Endothelial cell of umbilical vein (primary cell): ENCODE data around the gene ZFP57. TPM values are rescaled to one million over a fixed set of nuclear protein-coding genes. Genes with fewer than 3 reads are reported as not detected.

Experiments
- BruUV-seq: library from RNA; stranded (reverse); fragments of 400-500 nt; replicated peaks from 2 replicates; lab custom pipeline; 2021; lab: Mats Ljungman, UMichigan
- CTCF ChIA-PET: fragments of 300-600, 350-600 bp; sonication (Branson Sonifier 250); formaldehyde crosslinking; loops from one replicate; lab custom pipeline; 2021; ENCODE audit warnings: antibody characterized with exemption, inconsistent platforms; lab: Charles Lee
- POLR2A ChIA-PET: fragments of 300-600, 350-600 bp; sonication (Branson Sonifier 250); formaldehyde crosslinking; loops from one replicate; lab custom pipeline; 2021; ENCODE audit warnings: antibody characterized with exemption, inconsistent platforms; lab: Charles Lee
- DNase-seq: peaks from one replicate; pipeline ENCODE4 v3.0.0-alpha.2; 2011; ENCODE audit warnings: low read depth, low spot score
- FAIRE-seq: peaks from 2 replicates; lab custom pipeline; 2011; peaks lifted over from hg19 to GRCh38; lab: Jason Lieb, UNC
- H2AFZ ChIP-seq: 2 replicates; pipeline ENCODE4 v1.6.0; 2012; ENCODE audit warnings: low read depth, low read length, control low read depth, inconsistent platforms
- H3K27ac ChIP-seq: 2 replicates; pipeline ENCODE4 v1.5.1; 2011; ENCODE audit warnings: low read depth, mild to moderate bottlenecking, control low read depth, low read length, moderate library complexity; ENCODE audit not compliant: insufficient read depth
- H3K27me3 ChIP-seq, 2 experiments: 2 replicates each; pipeline versions ENCODE4 v1.6.0 to v1.6.1; 2011; ENCODE audit warnings: low read length in 2 of 2, mixed read lengths in 1 of 2; ENCODE audit not compliant: control insufficient read depth in 2 of 2, insufficient read depth in 2 of 2
- H3K36me3 ChIP-seq, 2 experiments: 2 replicates in 1 of 2; 3 replicates in 1 of 2; pipeline ENCODE4 v1.5.1; 2011; ENCODE audit warnings: low read length in 2 of 2, mild to moderate bottlenecking in 1 of 2, moderate library complexity in 1 of 2; ENCODE audit not compliant: control insufficient read depth in 2 of 2, insufficient read depth in 2 of 2; ENCODE audit errors: extremely low read depth in 1 of 2
- H3K4me1 ChIP-seq: 3 replicates; pipeline ENCODE4 v1.5.1; 2011; ENCODE audit warnings: mild to moderate bottlenecking, low read length; ENCODE audit not compliant: control insufficient read depth, insufficient read depth; ENCODE audit errors: extremely low read depth
- H3K4me2 ChIP-seq: 2 replicates; pipeline ENCODE4 v1.6.1; 2011; ENCODE audit warnings: low read length, control low read depth, mixed read lengths; ENCODE audit not compliant: insufficient read depth
- H3K4me3 ChIP-seq, 3 experiments: fragments of 200-600 bp in 1 of 3; sonication (generic), shearing (Covaris generic) in 1 of 3; replicated peaks in 1 of 3; 2 replicates each; pipeline ENCODE4 v1.5.1; 2011 to 2016; ENCODE audit warnings: control low read depth in 3 of 3, low read length in 3 of 3, mild to moderate bottlenecking in 2 of 3, inconsistent platforms in 1 of 3, low read depth in 1 of 3, moderate library complexity in 1 of 3; ENCODE audit not compliant: insufficient read depth in 1 of 3
- H3K79me2 ChIP-seq: 2 replicates; pipeline ENCODE4 v1.6.0; 2012; ENCODE audit warnings: low read length, inconsistent platforms; ENCODE audit not compliant: control insufficient read depth, insufficient read depth
- H3K9ac ChIP-seq: replicated peaks from 2 replicates; pipeline ENCODE3; 2011; ENCODE audit warnings: low read length, control low read depth; ENCODE audit not compliant: insufficient read depth; ENCODE audit errors: extremely low read depth
- H3K9me1 ChIP-seq: replicated peaks from 3 replicates; pipeline ENCODE4 v1.6.0; 2011; ENCODE audit warnings: mild to moderate bottlenecking, low read length; ENCODE audit not compliant: control insufficient read depth, insufficient read depth; ENCODE audit errors: extremely low read depth
- H3K9me3 ChIP-seq: replicated peaks from 2 replicates; pipeline ENCODE4 v1.5.1; 2012; ENCODE audit warnings: low read length, inconsistent platforms; ENCODE audit not compliant: control insufficient read depth, insufficient read depth
- H4K20me1 ChIP-seq: replicated peaks from 2 replicates; pipeline ENCODE3; 2011; ENCODE audit warnings: mild to moderate bottlenecking, low read length; ENCODE audit not compliant: control insufficient read depth, insufficient read depth; ENCODE audit errors: extremely low read depth
- EZH2 ChIP-seq: IDR thresholded peaks from 2 replicates; pipeline ENCODE4 v1.6.1; 2012; ENCODE audit warnings: borderline replicate concordance, low read depth, mild to moderate bottlenecking, moderate library complexity, low read length, inconsistent platforms; ENCODE audit not compliant: severe bottlenecking
- FOS ChIP-seq: IDR thresholded peaks from 2 replicates; pipeline ENCODE4 v1.6.1; 2011; ENCODE audit warnings: mild to moderate bottlenecking, low read length, moderate library complexity, borderline replicate concordance; ENCODE audit not compliant: insufficient read depth
- GATA2 ChIP-seq: IDR thresholded peaks from 2 replicates; pipeline ENCODE4 v1.7.0; 2011; ENCODE audit warnings: low read depth, mild to moderate bottlenecking, moderate library complexity, mixed read lengths, low read length; ENCODE audit not compliant: insufficient read length, insufficient read depth
- JUN ChIP-seq: IDR thresholded peaks from 2 replicates; pipeline ENCODE4 v1.6.1; 2011; ENCODE audit warnings: borderline replicate concordance, low read depth; ENCODE audit not compliant: insufficient read length, insufficient read depth
- MAX ChIP-seq: IDR thresholded peaks from 2 replicates; pipeline ENCODE4 v1.6.1; 2011; ENCODE audit not compliant: insufficient read depth, insufficient read length
- MYC ChIP-seq: IDR thresholded peaks from one replicate; pipeline ENCODE4 v1.6.1; 2011; ENCODE audit warnings: mild to moderate bottlenecking, low read depth, low read length
- POLR2A ChIP-seq: IDR thresholded peaks from 2 replicates; pipeline ENCODE4 v1.6.1; 2012; ENCODE audit warnings: low read depth, mild to moderate bottlenecking, control low read depth, low read length
- POLR2AphosphoS5 ChIP-seq: IDR thresholded peaks from 2 replicates; pipeline ENCODE4 v1.6.1; 2012; ENCODE audit warnings: low read depth, mild to moderate bottlenecking, control low read depth, low read length, moderate library complexity; ENCODE audit not compliant: insufficient read depth
- dilution Hi-C: fragments of 300-500 bp; cut with MboI; formaldehyde crosslinking; loops from one replicate; pipeline ENCODE4 v1.15.0; 2019; ENCODE audit warnings: low sequenced_read_pairs; ENCODE audit not compliant: extremely low pct_ligation_motif_present
- intact Hi-C: fragments of 100-400 bp; cut with micrococcal nuclease; formaldehyde crosslinking; loops from one replicate; pipeline ENCODE4 v1.10.0; 2022
- polyA plus RNA-seq, 4 experiments: library from polyadenylated mRNA; depleted of rRNA in 3 of 4; stranded (reverse) in 3 of 4; unstranded in 1 of 4; fragments of >200 nt; gene quantifications; 2 replicates each; pipeline versions ENCODE4 v1.2.1 to v1.2.3, GENCODE V29; 2011 to 2012; ENCODE audit warnings: missing spikeins in 1 of 4
- total RNA-seq: library from RNA; stranded (reverse); gene quantifications from 2 replicates; pipeline ENCODE4 v1.2.3, GENCODE V29; 2021

ZFP57 gene
- total and polyA plus RNA-seq, 2 donors (not counting 3 experiments of a cell fraction or from before 2014, with no cell fraction given), result 0.07 TPM; not detected in 1

- no peak overlapping the region for H3K9ac ChIP-seq
- no peak overlapping the region for H3K4me3 ChIP-seq
- no peaks in the 10 kb centered on the region for H3K79me2 ChIP-seq
- H3K27me3 ChIP-seq, result peaks cover 6 to 7% of the 10 kb centered on the region in 2 experiments
- dilution Hi-C loops (no loop called here), intact Hi-C loops (no loop called here)
- no peak overlapping the region for H2AFZ ChIP-seq
- H4K20me1 ChIP-seq, result no peaks in the 10 kb centered on the region
- ChIA-PET CTCF (interaction anchor here (1.8 to 3.0 kb wide), 3 partner anchors 13 to 59 kb away, joined by 5 to 10 read pairs (median 6); no protein-coding TSS in a partner anchor), POLR2A (no interaction called here)
- no peak overlapping the region for H3K27ac ChIP-seq
- TF ChIP-seq GATA2, result no peak
- no peak for TF ChIP-seq EZH2
- TF ChIP-seq JUN, result no peak
- no peak for TF ChIP-seq FOS
- no peak for TF ChIP-seq MAX
- no peak for TF ChIP-seq POLR2A
- no peak for TF ChIP-seq POLR2AphosphoS5
- no peak for TF ChIP-seq MYC
- no peaks in the 10 kb centered on the region for H3K9me3 ChIP-seq
- DNase-seq (no peak), FAIRE-seq (no peak)
- BruUV-seq, result no TSS peak
- H3K9me1 ChIP-seq, result no peaks in the 10 kb centered on the region
- no peak overlapping the region for H3K4me2 ChIP-seq
- H3K4me1 ChIP-seq, result no peaks in the 10 kb centered on the region
- no peaks in the 10 kb centered on the region for H3K36me3 ChIP-seq
These were observed 28.2 kb upstream of the ZFP57 start for GRCh38 chr6:29709188-29709587.
